ENCODE results near the gene SUOX.

- TF ChIP-seq, protein P1, sequence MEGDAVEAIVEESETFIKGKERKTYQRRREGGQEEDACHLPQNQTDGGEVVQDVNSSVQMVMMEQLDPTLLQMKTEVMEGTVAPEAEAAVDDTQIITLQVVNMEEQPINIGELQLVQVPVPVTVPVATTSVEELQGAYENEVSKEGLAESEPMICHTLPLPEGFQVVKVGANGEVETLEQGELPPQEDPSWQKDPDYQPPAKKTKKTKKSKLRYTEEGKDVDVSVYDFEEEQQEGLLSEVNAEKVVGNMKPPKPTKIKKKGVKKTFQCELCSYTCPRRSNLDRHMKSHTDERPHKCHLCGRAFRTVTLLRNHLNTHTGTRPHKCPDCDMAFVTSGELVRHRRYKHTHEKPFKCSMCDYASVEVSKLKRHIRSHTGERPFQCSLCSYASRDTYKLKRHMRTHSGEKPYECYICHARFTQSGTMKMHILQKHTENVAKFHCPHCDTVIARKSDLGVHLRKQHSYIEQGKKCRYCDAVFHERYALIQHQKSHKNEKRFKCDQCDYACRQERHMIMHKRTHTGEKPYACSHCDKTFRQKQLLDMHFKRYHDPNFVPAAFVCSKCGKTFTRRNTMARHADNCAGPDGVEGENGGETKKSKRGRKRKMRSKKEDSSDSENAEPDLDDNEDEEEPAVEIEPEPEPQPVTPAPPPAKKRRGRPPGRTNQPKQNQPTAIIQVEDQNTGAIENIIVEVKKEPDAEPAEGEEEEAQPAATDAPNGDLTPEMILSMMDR (IDR thresholded peaks at IDR 0.05) = no peak
- TF ChIP-seq EP300 (IDR thresholded peaks at IDR 0.05) (no peak), POLR2A (IDR thresholded peaks at IDR 0.05) (peak in 1 of 4 donors; percentile 38)
Measured at GRCh38 chr12:55972042-55972441, 25.0 kb upstream of the SUOX start.

Data from upper lobe of left lung (tissue), 4 donors.